Liver (tissue), 9 donors: ENCODE measurements around the gene ARHGEF12. TPM values are rescaled to one million over a fixed set of nuclear protein-coding genes. Genes with fewer than 3 reads are reported as not detected.

Experiments
- DNase-seq: peaks from one replicate; pipeline ENCODE4 v3.0.0-alpha.2; 2017; ENCODE audit warnings: low spot score
- H3K27ac ChIP-seq, 2 donors: one replicate each; pipeline ENCODE4 v1.7.0; 2013; ENCODE audit warnings: inconsistent platforms in 2 of 2, low read length in 2 of 2, control low read depth in 1 of 2, low read depth in 1 of 2, mild to moderate bottlenecking in 1 of 2
- H3K27me3 ChIP-seq, 4 donors: one replicate each; pipeline versions ENCODE4 v1.6.1 to v1.7.0; 2013; ENCODE audit warnings: low read length in 3 of 4, inconsistent platforms in 1 of 4, mild to moderate bottlenecking in 1 of 4, moderate library complexity in 1 of 4; ENCODE audit not compliant: control insufficient read depth in 4 of 4, insufficient read depth in 4 of 4
- H3K36me3 ChIP-seq, 4 donors: one replicate each; pipeline versions ENCODE4 v1.6.1 to v1.7.0; 2013; ENCODE audit warnings: low read length in 3 of 4, mild to moderate bottlenecking in 3 of 4, low read depth in 1 of 4, moderate library complexity in 1 of 4; ENCODE audit not compliant: control insufficient read depth in 4 of 4, insufficient read depth in 3 of 4
- H3K4me1 ChIP-seq, 4 donors: one replicate each; pipeline versions ENCODE4 v1.6.1 to v1.7.0; 2013; ENCODE audit warnings: low read length in 3 of 4, mild to moderate bottlenecking in 3 of 4, moderate library complexity in 1 of 4; ENCODE audit not compliant: control insufficient read depth in 4 of 4, insufficient read depth in 4 of 4
- H3K4me3 ChIP-seq, 3 donors: one replicate each; pipeline versions ENCODE4 v1.6.1 to v1.7.0; 2013; ENCODE audit warnings: low read length in 3 of 3, control low read depth in 1 of 3, low read depth in 1 of 3, mild to moderate bottlenecking in 1 of 3
- H3K9ac ChIP-seq, 2 donors: one replicate each; pipeline ENCODE4 v1.7.0; 2013; ENCODE audit warnings: low read length in 2 of 2, mild to moderate bottlenecking in 2 of 2, moderate library complexity in 2 of 2, control low read depth in 1 of 2, low read depth in 1 of 2
- H3K9me3 ChIP-seq, 4 donors: one replicate each; pipeline versions ENCODE4 v1.6.1 to v1.7.0; 2013; ENCODE audit warnings: low read length in 3 of 4; ENCODE audit not compliant: control insufficient read depth in 4 of 4
- EGR1 ChIP-seq, 2 donors: IDR thresholded peaks; 2 replicates each; pipeline ENCODE4 v1.6.1; 2016 to 2018; ENCODE audit warnings: antibody characterized with exemption in 2 of 2, low read depth in 2 of 2
- NR2F2 ChIP-seq: IDR thresholded peaks from 2 replicates; pipeline ENCODE4 v1.6.1; 2016; ENCODE audit warnings: antibody characterized with exemption
- RAD21 ChIP-seq, 2 donors: IDR thresholded peaks; 2 replicates each; pipeline ENCODE4 v1.6.1; 2016; ENCODE audit warnings: antibody characterized with exemption in 2 of 2, mild to moderate bottlenecking in 2 of 2
- RXRA ChIP-seq, 2 donors: IDR thresholded peaks; 2 replicates each; pipeline ENCODE4 v1.6.1; 2017 to 2018; ENCODE audit warnings: antibody characterized with exemption in 2 of 2, mild to moderate bottlenecking in 1 of 2
- YY1 ChIP-seq: IDR thresholded peaks from 2 replicates; pipeline ENCODE4 v1.6.1; 2016; ENCODE audit warnings: antibody characterized with exemption, mild to moderate bottlenecking
- WGBS: extraction: QIAGEN DNeasy Blood & Tissue Kit; methylation state at CpG from one replicate; pipeline ENCODE4 v1.1.7; 2013; 5-methylcytosine and 5-hydroxymethylcytosine counted together
- polyA plus RNA-seq, 2 donors: library from polyadenylated mRNA; stranded (reverse) in 1 of 2; unstranded in 1 of 2; fragments of 200-250 nt in 1 of 2; fragments of >200 nt in 1 of 2; fragmentation: Nextera tagmentation in 1 of 2; extraction: Ambion mirVana in 1 of 2; gene quantifications; one replicate each; pipeline versions ENCODE4 v1.2.1 to v1.2.3, GENCODE V29; 2013 to 2015
- total RNA-seq, 2 donors: library from RNA; depleted of rRNA; stranded (reverse); fragments of >200 nt; gene quantifications; one replicate each; pipeline ENCODE4 v1.2.3, GENCODE V29; 2014
- TF ChIP-seq, protein P1 (sequence below): IDR thresholded peaks from 2 replicates; pipeline ENCODE4 v1.6.1; 2016; ENCODE audit warnings: antibody characterized with exemption
- TF ChIP-seq, protein P2 (sequence below): IDR thresholded peaks from 2 replicates; pipeline ENCODE4 v1.6.1; 2016; ENCODE audit warnings: antibody characterized with exemption, mild to moderate bottlenecking
- donor health status: healthy.
- donor health status: healthy.
- donor health status: healthy.
- donor health status: healthy.
- donor health status: healthy.

The ARHGEF12 gene
- total and polyA plus RNA-seq, 4 donors = 28.0 to 169 (median 53.9) TPM

DNA sequence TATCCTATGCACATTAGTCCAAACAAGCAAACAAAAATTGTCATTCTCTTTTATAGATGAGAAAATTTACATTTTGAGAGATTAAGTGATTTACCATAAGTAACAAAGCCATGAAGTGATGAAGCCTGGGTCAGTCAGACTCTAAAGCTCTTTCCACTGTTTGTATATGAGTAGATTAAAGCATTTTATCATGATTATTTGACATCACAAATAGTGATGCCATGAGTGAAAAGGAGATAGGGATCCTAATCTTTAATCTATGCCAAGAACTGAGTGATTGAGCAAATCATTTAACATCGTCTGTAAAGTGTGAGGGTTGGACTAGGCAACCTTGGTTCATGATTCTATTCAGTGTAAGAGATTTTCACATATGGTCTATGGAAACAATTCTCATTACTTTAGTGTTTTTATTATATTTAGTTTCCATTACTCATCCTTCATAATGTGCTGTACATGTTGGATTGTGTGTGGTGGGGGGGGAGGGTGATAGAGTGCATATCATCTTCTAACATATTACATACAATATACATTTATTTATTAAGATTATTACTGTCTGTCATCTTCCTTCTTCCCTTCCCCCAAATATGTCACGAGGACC is 50.7 kb downstream of the ARHGEF12 start:
- H3K4me1 ChIP-seq = peaks cover 8 to 37% (median 15%) of the 10 kb centered on the region in 4 donors
- no peaks in the 10 kb centered on the region for H3K36me3 ChIP-seq
- 61% methylated on average over 2 of the region's 2 CpGs for WGBS
- no peak overlapping the region for H3K4me3 ChIP-seq
- no peaks in the 10 kb centered on the region for H3K27me3 ChIP-seq
- TF ChIP-seq, protein P1, sequence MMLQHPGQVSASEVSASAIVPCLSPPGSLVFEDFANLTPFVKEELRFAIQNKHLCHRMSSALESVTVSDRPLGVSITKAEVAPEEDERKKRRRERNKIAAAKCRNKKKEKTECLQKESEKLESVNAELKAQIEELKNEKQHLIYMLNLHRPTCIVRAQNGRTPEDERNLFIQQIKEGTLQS = no peak
- TF ChIP-seq, protein P2, sequence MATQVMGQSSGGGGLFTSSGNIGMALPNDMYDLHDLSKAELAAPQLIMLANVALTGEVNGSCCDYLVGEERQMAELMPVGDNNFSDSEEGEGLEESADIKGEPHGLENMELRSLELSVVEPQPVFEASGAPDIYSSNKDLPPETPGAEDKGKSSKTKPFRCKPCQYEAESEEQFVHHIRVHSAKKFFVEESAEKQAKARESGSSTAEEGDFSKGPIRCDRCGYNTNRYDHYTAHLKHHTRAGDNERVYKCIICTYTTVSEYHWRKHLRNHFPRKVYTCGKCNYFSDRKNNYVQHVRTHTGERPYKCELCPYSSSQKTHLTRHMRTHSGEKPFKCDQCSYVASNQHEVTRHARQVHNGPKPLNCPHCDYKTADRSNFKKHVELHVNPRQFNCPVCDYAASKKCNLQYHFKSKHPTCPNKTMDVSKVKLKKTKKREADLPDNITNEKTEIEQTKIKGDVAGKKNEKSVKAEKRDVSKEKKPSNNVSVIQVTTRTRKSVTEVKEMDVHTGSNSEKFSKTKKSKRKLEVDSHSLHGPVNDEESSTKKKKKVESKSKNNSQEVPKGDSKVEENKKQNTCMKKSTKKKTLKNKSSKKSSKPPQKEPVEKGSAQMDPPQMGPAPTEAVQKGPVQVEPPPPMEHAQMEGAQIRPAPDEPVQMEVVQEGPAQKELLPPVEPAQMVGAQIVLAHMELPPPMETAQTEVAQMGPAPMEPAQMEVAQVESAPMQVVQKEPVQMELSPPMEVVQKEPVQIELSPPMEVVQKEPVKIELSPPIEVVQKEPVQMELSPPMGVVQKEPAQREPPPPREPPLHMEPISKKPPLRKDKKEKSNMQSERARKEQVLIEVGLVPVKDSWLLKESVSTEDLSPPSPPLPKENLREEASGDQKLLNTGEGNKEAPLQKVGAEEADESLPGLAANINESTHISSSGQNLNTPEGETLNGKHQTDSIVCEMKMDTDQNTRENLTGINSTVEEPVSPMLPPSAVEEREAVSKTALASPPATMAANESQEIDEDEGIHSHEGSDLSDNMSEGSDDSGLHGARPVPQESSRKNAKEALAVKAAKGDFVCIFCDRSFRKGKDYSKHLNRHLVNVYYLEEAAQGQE = no peak
- TF ChIP-seq RAD21 (IDR thresholded peaks at IDR 0.05) = no peak
- no peak for DNase-seq
- H3K27ac ChIP-seq = no peak overlapping the region
- H3K9ac ChIP-seq = no peak overlapping the region
- H3K9me3 ChIP-seq = no peaks in the 10 kb centered on the region

DNA sequence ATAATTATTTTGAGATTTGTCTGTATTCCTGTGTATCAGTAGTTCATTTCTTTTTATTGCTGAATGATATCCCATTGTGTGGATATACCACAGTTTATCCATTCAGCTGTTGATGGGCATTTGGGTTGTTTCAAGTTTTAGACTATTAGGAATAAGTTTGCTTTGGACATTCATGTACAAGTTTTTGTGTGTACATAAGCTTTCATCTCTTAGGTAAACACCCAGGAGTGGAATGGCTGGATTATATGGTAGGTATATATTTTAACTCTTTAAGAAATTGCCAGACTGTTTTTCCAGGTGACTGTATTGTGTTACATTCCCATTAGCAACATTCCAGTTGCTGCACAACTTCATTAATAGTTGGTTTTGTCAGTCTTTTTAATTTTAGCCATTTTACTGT is 52.0 kb downstream of the ARHGEF12 start:
- H3K36me3 ChIP-seq = no peaks in the 10 kb centered on the region
- no peak for DNase-seq
- TF ChIP-seq RAD21 (IDR thresholded peaks at IDR 0.05) (no peak), YY1 (no peak), EGR1 (IDR thresholded peaks at IDR 0.05; ENCODE audit: low read depth in 2 of 2) (no peak), NR2F2 (no peak)
- TF ChIP-seq, protein P1 = no peak
- peaks cover 9 to 46% (median 17%) of the 10 kb centered on the region in 4 donors for H3K4me1 ChIP-seq
- no peak overlapping the region for H3K4me3 ChIP-seq
- no peaks in the 10 kb centered on the region for H3K27me3 ChIP-seq
- no peak overlapping the region for H3K27ac ChIP-seq
- no peaks in the 10 kb centered on the region for H3K9me3 ChIP-seq
- no peak overlapping the region for H3K9ac ChIP-seq

DNA sequence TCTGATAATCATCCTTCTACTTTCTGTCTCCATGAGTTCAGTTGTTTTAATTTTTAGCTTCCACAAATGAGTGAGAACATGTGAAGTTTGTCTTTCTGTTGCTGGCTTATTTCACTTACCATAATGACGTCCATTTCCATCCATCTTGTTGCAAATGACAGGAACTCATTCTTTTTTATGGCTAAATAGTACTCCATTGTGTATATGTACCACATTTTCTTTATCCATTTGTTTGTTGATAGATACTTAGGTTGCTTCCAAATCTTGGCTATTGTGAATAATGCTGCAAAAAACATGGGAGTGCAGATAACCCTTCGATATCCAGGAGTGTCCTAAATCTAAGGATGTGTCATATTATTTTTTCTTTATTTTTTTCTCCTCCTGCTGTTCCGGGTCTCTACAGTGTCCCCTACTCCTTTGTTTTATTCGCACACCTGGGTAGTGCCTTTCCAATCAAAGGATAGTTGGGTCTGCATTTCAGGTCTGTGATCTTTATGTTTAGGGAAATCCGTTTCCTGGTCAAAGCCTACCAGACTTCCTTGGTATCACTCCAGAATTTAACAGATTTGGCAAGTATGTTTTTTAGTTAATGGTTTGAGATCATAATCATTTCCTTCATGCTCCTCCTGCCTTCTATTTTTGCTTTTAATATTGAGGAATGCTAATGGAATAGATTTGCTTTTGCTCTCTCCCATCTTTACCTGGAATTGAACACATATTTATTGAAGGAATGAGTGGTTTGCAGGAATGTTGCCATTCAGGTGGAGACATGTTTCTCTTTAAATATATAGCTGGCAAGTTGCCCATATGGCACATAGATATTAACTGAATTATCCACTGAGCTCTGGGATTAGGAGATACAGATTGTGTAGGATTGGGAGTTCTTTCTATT is 53.7 kb downstream of the ARHGEF12 start:
- DNase-seq = no peak
- Histone ChIP-seq H3K36me3 (peaks cover 0 to 2% (median 0%) of the 10 kb centered on the region in 4 donors), H3K27me3 (no peaks in the 10 kb centered on the region), H3K9me3 (no peaks in the 10 kb centered on the region), H3K4me1 (peaks cover 7 to 32% (median 17%) of the 10 kb centered on the region in 4 donors), H3K9ac (no peak overlapping the region), H3K4me3 (no peak overlapping the region), H3K27ac (no peak overlapping the region)
- no peak for TF ChIP-seq RXRA (IDR thresholded peaks at IDR 0.05)
- WGBS = 85% methylated on average over 5 of the region's 5 CpGs
